GM23338 (cell line): Measurements from ENCODE around the gene LRRIQ4. TPM values are rescaled to one million over a fixed set of nuclear protein-coding genes. Genes with fewer than 3 reads are reported as not detected.

Source experiments
- ATAC-seq: fragments of 200-7000 bp; cut with Tn5 transposase; 3 replicates; pipeline ENCODE4 v1.9.1; 2020
- DNase-seq: peaks from one replicate; pipeline ENCODE4 v3.0.0-alpha.2; 2015; ENCODE audit warnings: low spot score
- H2AFZ ChIP-seq: fragments of 200-600 bp; sonication (generic); 2 replicates; pipeline ENCODE4 v1.8.0; 2016; ENCODE audit warnings: antibody characterized with exemption, mild to moderate bottlenecking, moderate library complexity
- H3F3A ChIP-seq: fragments of 200-600 bp; sonication (generic); replicated peaks from 2 replicates; pipeline ENCODE4 v1.8.0; 2017; ENCODE audit warnings: antibody characterized with exemption, mixed run types, low read depth
- H3K27ac ChIP-seq: fragments of 200-600 bp; sonication (generic); 2 replicates; pipeline ENCODE4 v1.6.1; 2016; ENCODE audit warnings: low read depth
- H3K27me3 ChIP-seq: fragments of 200-600 bp; sonication (generic); 2 replicates; pipeline ENCODE4 v1.8.0; 2016; ENCODE audit warnings: mild to moderate bottlenecking, mixed run types, moderate library complexity; ENCODE audit not compliant: insufficient read depth
- H3K36me3 ChIP-seq: fragments of 200-600 bp; sonication (generic); 2 replicates; pipeline ENCODE4 v1.8.0; 2016; ENCODE audit warnings: mild to moderate bottlenecking; ENCODE audit not compliant: insufficient read depth
- H3K4me1 ChIP-seq: fragments of 200-600 bp; sonication (generic); 2 replicates; pipeline ENCODE4 v1.8.0; 2016; ENCODE audit warnings: mild to moderate bottlenecking, moderate library complexity; ENCODE audit not compliant: insufficient read depth
- H3K4me2 ChIP-seq: fragments of 200-600 bp; sonication (generic); 2 replicates; pipeline ENCODE4 v1.7.1; 2017; ENCODE audit warnings: mixed run types
- H3K4me3 ChIP-seq: fragments of 200-600 bp; sonication (generic); 2 replicates; pipeline ENCODE4 v1.6.1; 2016; ENCODE audit warnings: mixed run types
- H3K79me2 ChIP-seq: fragments of 200-600 bp; sonication (generic); replicated peaks from 2 replicates; pipeline ENCODE4 v1.8.0; 2017; ENCODE audit warnings: mild to moderate bottlenecking; ENCODE audit not compliant: insufficient read depth
- H3K9me2 ChIP-seq: fragments of 200-600 bp; sonication (generic); 2 replicates; pipeline ENCODE4 v1.8.0; 2017; ENCODE audit not compliant: insufficient read depth
- H4K20me1 ChIP-seq: fragments of 200-600 bp; sonication (generic); replicated peaks from 2 replicates; pipeline ENCODE4 v1.8.0; 2017; ENCODE audit warnings: mild to moderate bottlenecking; ENCODE audit not compliant: insufficient read depth
- H3K27ac Mint-ChIP-seq: 2 replicates; pipeline ENCODE4 v1.8.0; 2020; ENCODE audit warnings: inconsistent platforms, mild to moderate bottlenecking, moderate library complexity, mixed read lengths
- H3K27me3 Mint-ChIP-seq: 3 replicates; pipeline ENCODE4 v1.8.0; 2022; ENCODE audit warnings: low read depth, mild to moderate bottlenecking, moderate library complexity, mixed read lengths, inconsistent platforms; ENCODE audit not compliant: insufficient read depth, poor library complexity
- H3K36me3 Mint-ChIP-seq: 3 replicates; pipeline ENCODE4 v1.8.0; 2021; ENCODE audit warnings: low read depth, mild to moderate bottlenecking, inconsistent platforms, moderate library complexity, mixed read lengths
- H3K4me1 Mint-ChIP-seq: 3 replicates; pipeline ENCODE4 v1.8.0; 2020; ENCODE audit warnings: mild to moderate bottlenecking, inconsistent platforms, mixed read lengths
- H3K4me3 Mint-ChIP-seq: 3 replicates; pipeline ENCODE4 v1.8.0; 2021; ENCODE audit warnings: moderate library complexity, mild to moderate bottlenecking, inconsistent platforms, mixed read lengths
- H3K9me3 Mint-ChIP-seq: 3 replicates; pipeline ENCODE4 v1.8.0; 2020; ENCODE audit warnings: moderate library complexity, mild to moderate bottlenecking, inconsistent platforms, mixed read lengths
- CREB1 ChIP-seq: fragments of 250-450 bp; sonication (Bioruptor Pico); IDR thresholded peaks from 2 replicates; pipeline ENCODE4 v1.5.0; 2020; ENCODE audit warnings: low read depth, mild to moderate bottlenecking, moderate library complexity
- ETS1 ChIP-seq: IDR thresholded peaks from 2 replicates; pipeline ENCODE4 v1.6.1; 2016; ENCODE audit warnings: antibody characterized with exemption
- EZH2 ChIP-seq: fragments of 200-600 bp; sonication (generic); IDR thresholded peaks from one replicate; pipeline ENCODE4 v1.8.0; 2017; ENCODE audit warnings: antibody characterized with exemption, mild to moderate bottlenecking, low read depth; ENCODE audit not compliant: unreplicated experiment
- EZH2phosphoT487 ChIP-seq: fragments of 200-600 bp; sonication (generic); IDR thresholded peaks from one replicate; pipeline ENCODE4 v1.8.1; 2018; ENCODE audit warnings: antibody characterized with exemption; ENCODE audit not compliant: unreplicated experiment
- JUNB ChIP-seq: IDR thresholded peaks from one replicate; pipeline ENCODE4 v1.6.1; 2016; ENCODE audit warnings: antibody characterized with exemption; ENCODE audit not compliant: unreplicated experiment
- REST ChIP-seq: IDR thresholded peaks from one replicate; pipeline ENCODE4 v1.6.1; 2018; ENCODE audit warnings: antibody characterized with exemption; ENCODE audit not compliant: unreplicated experiment
- ZNF462 ChIP-seq: fragments of 250-450 bp; sonication (Bioruptor Pico); IDR thresholded peaks from 2 replicates; pipeline ENCODE4 v1.5.0; 2020; ENCODE audit warnings: mild to moderate bottlenecking, moderate library complexity
- polyA plus RNA-seq: library from polyadenylated mRNA; unstranded; fragments of >200 nt; fragmentation: Nextera tagmentation; extraction: Ambion mirVana; gene quantifications from 2 replicates; pipeline ENCODE4 v1.2.1, GENCODE V29; 2016
- total RNA-seq: library from RNA; depleted of rRNA; stranded (reverse); fragments of >200 nt; shearing (Covaris generic); gene quantifications from 2 replicates; pipeline ENCODE4 v1.2.3, GENCODE V29; 2014

The LRRIQ4 gene
- total and polyA plus RNA-seq, 2 experiments from 2014 or later = 0.29 TPM; not detected in 1

GRCh38 chr3:169850618-169851017, 37.9 kb downstream of the LRRIQ4 start (continued):
- no peak for TF ChIP-seq ZNF462 (CRISPR knock-in tag)
- TF ChIP-seq EZH2phosphoT487 = no peak
- no peak for TF ChIP-seq ETS1

GRCh38 chr3:169855514-169855913, 42.8 kb downstream of the LRRIQ4 start:
- no peaks in the 10 kb centered on the region for H3K4me1 Mint-ChIP-seq
- H3K27me3 Mint-ChIP-seq = peaks cover 1% of the 10 kb centered on the region
- TF ChIP-seq JUNB (no peak), EZH2 (no peak), CREB1 (CRISPR knock-in tag) (no peak), REST (no peak)

More at GRCh38 chr3:169855514-169855913, 42.8 kb downstream of the LRRIQ4 start:
- Histone ChIP-seq H3K36me3 (no peaks in the 10 kb centered on the region), H3K27me3 (no peaks in the 10 kb centered on the region), H3K4me2 (no peak overlapping the region), H3K79me2 (no peaks in the 10 kb centered on the region), H3K9me2 (no peaks in the 10 kb centered on the region), H3K4me1 (no peaks in the 10 kb centered on the region), H3K4me3 (no peak overlapping the region), H3K27ac (no peak overlapping the region), H4K20me1 (no peaks in the 10 kb centered on the region), H2AFZ (no peak overlapping the region), H3F3A (no peaks in the 10 kb centered on the region)
- H3K9me3 Mint-ChIP-seq = no peaks in the 10 kb centered on the region
- no peaks in the 10 kb centered on the region for H3K36me3 Mint-ChIP-seq
- H3K27ac Mint-ChIP-seq = no peak overlapping the region
- ATAC-seq = no peak
- H3K4me3 Mint-ChIP-seq = no peak overlapping the region
- no peak for DNase-seq
